ENCODE results near the gene CNTN4.

The CNTN4 gene

GRCh38 chr3:2822611-2823010, 723.9 kb downstream of the CNTN4 start:
- no peaks in the 10 kb centered on the region for H3K27me3 ChIP-seq (ENCODE audit: insufficient read depth, low read length)
- H2AFZ ChIP-seq (ENCODE audit: low read length) = no peak overlapping the region
- H3K9ac ChIP-seq (ENCODE audit: low read length) = no peak overlapping the region
- H3F3A ChIP-seq (ENCODE audit: insufficient read depth, low read length) = no peaks in the 10 kb centered on the region
- H3K4me1 ChIP-seq (ENCODE audit: insufficient read depth, low read length, severe bottlenecking) = no peaks in the 10 kb centered on the region
- no peaks in the 10 kb centered on the region for H3K79me2 ChIP-seq (ENCODE audit: insufficient read depth, low read length)
- H3K36me3 ChIP-seq (ENCODE audit: insufficient read depth, low read length) = no peaks in the 10 kb centered on the region
- H3K9me2 ChIP-seq (ENCODE audit: low read depth, low read length) = no peaks in the 10 kb centered on the region
- no peaks in the 10 kb centered on the region for H3K9me3 ChIP-seq (ENCODE audit: low read length)
- no peak overlapping the region for H3K4me3 ChIP-seq (ENCODE audit: low read depth, low read length, poor library complexity, severe bottlenecking)
- TF ChIP-seq CTCF (IDR thresholded peaks at IDR 0.05; ENCODE audit: low read length) (no peak), EZH2 (IDR thresholded peaks at IDR 0.05; ENCODE audit: borderline replicate concordance, low read length) (no peak)
- H3K4me2 ChIP-seq (ENCODE audit: low read length) = no peak overlapping the region
- H4K20me1 ChIP-seq (ENCODE audit: insufficient read depth, low read length) = no peaks in the 10 kb centered on the region
- H3K27ac ChIP-seq (ENCODE audit: low read depth, low read length, poor library complexity, severe bottlenecking) = no peak overlapping the region

GRCh38 chr3:2823031-2823430, 724.4 kb downstream of the CNTN4 start:
- H3K4me1 ChIP-seq (ENCODE audit: insufficient read depth, low read length, severe bottlenecking) = no peaks in the 10 kb centered on the region
- H3K79me2 ChIP-seq (ENCODE audit: insufficient read depth, low read length) = no peaks in the 10 kb centered on the region
- no peak for TF ChIP-seq EZH2 (IDR thresholded peaks at IDR 0.05; ENCODE audit: borderline replicate concordance, low read length)
- no peak for TF ChIP-seq CTCF (IDR thresholded peaks at IDR 0.05; ENCODE audit: low read length)
- no peaks in the 10 kb centered on the region for H3K36me3 ChIP-seq (ENCODE audit: insufficient read depth, low read length)
- no peak overlapping the region for H3K27ac ChIP-seq (ENCODE audit: low read depth, low read length, poor library complexity, severe bottlenecking)
- no peak overlapping the region for H3K4me3 ChIP-seq (ENCODE audit: low read depth, low read length, poor library complexity, severe bottlenecking)
- H3K4me2 ChIP-seq (ENCODE audit: low read length) = no peak overlapping the region
- H3K9me2 ChIP-seq (ENCODE audit: low read depth, low read length) = no peaks in the 10 kb centered on the region
- H2AFZ ChIP-seq (ENCODE audit: low read length) = no peak overlapping the region
- no peaks in the 10 kb centered on the region for H3F3A ChIP-seq (ENCODE audit: insufficient read depth, low read length)
- H3K9me3 ChIP-seq (ENCODE audit: low read length) = no peaks in the 10 kb centered on the region
- H3K9ac ChIP-seq (ENCODE audit: low read length) = no peak overlapping the region
- no peaks in the 10 kb centered on the region for H4K20me1 ChIP-seq (ENCODE audit: insufficient read depth, low read length)
- no peaks in the 10 kb centered on the region for H3K27me3 ChIP-seq (ENCODE audit: insufficient read depth, low read length)

GRCh38 chr3:2823437-2824211, 725.0 kb downstream of the CNTN4 start:
- H3F3A ChIP-seq (ENCODE audit: insufficient read depth, low read length) = no peaks in the 10 kb centered on the region
- TF ChIP-seq EZH2 (IDR thresholded peaks at IDR 0.05; ENCODE audit: borderline replicate concordance, low read length) (no peak), CTCF (IDR thresholded peaks at IDR 0.05; ENCODE audit: low read length) (no peak)
- H3K4me3 ChIP-seq (ENCODE audit: low read depth, low read length, poor library complexity, severe bottlenecking) = no peak overlapping the region
- no peak overlapping the region for H3K27ac ChIP-seq (ENCODE audit: low read depth, low read length, poor library complexity, severe bottlenecking)
- H3K27me3 ChIP-seq (ENCODE audit: insufficient read depth, low read length) = no peaks in the 10 kb centered on the region
- no peak overlapping the region for H2AFZ ChIP-seq (ENCODE audit: low read length)
- H3K9me2 ChIP-seq (ENCODE audit: low read depth, low read length) = no peaks in the 10 kb centered on the region
- no peaks in the 10 kb centered on the region for H3K4me1 ChIP-seq (ENCODE audit: insufficient read depth, low read length, severe bottlenecking)
- H3K36me3 ChIP-seq (ENCODE audit: insufficient read depth, low read length) = no peaks in the 10 kb centered on the region
- no peaks in the 10 kb centered on the region for H3K79me2 ChIP-seq (ENCODE audit: insufficient read depth, low read length)
- H3K4me2 ChIP-seq (ENCODE audit: low read length) = no peak overlapping the region
- no peaks in the 10 kb centered on the region for H3K9me3 ChIP-seq (ENCODE audit: low read length)
- H4K20me1 ChIP-seq (ENCODE audit: insufficient read depth, low read length) = no peaks in the 10 kb centered on the region
- H3K9ac ChIP-seq (ENCODE audit: low read length) = no peak overlapping the region
